Measurements from ENCODE around the gene ST8SIA5.

The ST8SIA5 gene

DNA sequence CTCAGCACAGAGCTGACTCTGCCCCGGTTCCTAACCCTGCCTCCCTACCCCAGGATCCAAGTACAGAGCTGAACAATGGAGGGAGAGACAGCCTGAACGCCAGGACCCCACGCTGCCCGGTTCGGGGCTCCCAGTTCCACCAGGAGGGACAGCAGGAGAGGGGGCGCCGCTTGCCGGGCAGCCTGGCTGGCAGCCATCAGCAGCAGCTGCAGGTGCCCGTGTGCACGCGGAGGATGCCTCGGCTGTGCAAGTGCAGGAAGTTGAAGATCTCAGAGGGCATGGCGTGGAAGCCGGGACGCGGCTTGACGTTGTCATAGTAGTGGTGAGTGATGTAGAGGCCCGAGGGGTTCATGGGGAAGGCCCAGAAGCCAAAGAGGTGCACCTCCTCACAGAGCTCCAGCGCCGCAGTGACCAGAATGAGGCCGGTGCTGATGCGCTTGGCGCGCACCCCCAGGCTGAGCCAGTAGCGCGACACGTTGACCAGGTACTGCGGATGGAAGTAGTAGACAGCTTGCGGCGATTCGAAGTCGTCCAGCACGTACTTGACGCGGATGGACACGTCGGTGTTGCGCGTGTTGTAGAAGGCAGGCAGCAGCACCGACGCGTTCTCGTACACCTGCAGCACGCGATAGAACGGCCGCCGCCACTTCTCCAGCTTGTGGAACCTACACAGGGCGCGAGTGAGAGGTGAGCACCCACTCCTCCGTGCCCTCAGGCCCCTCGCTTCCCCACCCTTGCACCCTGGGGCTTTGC, 76.8 kb downstream of the ST8SIA5 start:
- no peak overlapping the region for H3K4me3 ChIP-seq (ENCODE audit: low read depth, low read length)
- no peak for DNase-seq (ENCODE audit: low read depth)

GRCh38 chr18:46678785-46679399, 78.0 kb downstream of the ST8SIA5 start:
- no peak overlapping the region for H3K4me3 ChIP-seq (ENCODE audit: low read depth, low read length)
- DNase-seq (ENCODE audit: low read depth), result no peak

GRCh38 chr18:46678041-46678440, 78.8 kb downstream of the ST8SIA5 start:
- no peak for DNase-seq (ENCODE audit: low read depth)

DNA sequence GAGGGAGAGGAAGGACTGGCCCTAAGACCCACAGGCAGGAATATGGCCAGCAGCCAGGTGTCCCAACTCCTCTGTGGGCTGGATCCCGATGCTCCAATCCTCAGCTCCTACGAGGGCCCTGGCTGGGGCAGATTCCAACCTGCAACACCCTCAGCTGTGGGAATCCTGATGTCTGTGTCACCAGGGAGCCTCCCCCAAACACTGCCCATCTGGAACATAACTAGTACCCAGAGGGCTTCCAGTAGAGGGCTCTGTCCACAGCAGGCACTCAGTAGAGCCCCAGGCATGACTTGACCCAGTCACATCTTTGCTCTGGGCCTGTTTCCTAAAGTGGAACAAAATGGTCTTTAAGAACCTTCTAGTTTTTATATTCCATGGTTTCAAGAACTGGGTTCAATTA, 79.2 kb downstream of the ST8SIA5 start:
- no peak overlapping the region for H3K4me3 ChIP-seq (ENCODE audit: low read depth, low read length)
- DNase-seq (ENCODE audit: low read depth), result no peak

More at GRCh38 chr18:46678041-46678440, 78.8 kb downstream of the ST8SIA5 start:
- no peak overlapping the region for H3K4me3 ChIP-seq (ENCODE audit: low read depth, low read length)

- no peak overlapping the region for H3K4me3 ChIP-seq (ENCODE audit: low read depth, low read length)
- no peak for DNase-seq (ENCODE audit: low read depth)
Measured at GRCh38 chr18:46676182-46676835, 80.5 kb downstream of the ST8SIA5 start.

GRCh38 chr18:46675112-46675511, 81.7 kb downstream of the ST8SIA5 start:
- DNase-seq (ENCODE audit: low read depth), result no peak
- H3K4me3 ChIP-seq (ENCODE audit: low read depth, low read length), result no peak overlapping the region

DNA sequence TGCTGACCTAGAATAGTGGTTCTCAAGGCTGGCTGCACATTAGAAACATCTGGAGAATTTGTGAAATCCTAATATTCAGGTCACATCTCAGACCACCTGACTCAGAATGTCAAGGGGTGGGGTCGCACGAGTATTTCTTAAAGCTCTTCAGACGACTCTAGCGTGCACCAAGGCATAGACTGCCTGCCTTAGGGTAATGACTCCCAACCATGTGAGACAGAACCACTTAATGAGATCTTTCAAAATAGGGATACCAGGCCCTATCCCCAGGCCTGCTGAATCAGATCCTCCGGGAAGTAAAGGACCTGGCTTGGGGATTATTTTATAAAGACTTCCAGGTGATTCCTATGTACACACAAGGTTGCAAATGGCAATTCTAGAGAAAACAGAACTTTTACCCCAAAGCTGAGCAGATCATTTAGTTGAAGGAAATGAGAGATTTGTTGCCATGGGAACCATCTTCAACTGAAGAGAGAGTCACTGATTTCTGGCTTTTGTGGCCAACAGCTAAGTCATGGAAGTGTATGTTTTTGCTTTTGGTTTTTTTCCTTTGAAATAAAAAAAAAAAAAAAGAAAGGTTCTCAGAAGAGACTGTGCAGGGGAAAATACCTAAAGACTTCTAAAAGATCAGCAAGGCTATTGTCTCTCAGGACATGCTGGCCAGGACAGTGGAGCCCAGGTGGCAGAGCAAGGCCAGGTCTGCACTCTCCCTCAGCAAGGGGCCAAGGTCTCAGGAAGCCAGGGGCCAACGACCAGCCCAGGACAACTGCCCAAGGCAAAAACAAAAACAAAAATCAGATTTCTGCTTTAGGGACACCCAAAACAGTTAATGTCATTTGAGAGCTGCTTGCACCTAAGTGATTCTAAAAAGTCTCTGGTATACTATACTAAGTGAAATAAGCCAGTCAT, 84.5 kb downstream of the ST8SIA5 start:
- DNase-seq (ENCODE audit: low read depth), result no peak
- H3K4me3 ChIP-seq (ENCODE audit: low read depth, low read length), result no peak overlapping the region

DNA sequence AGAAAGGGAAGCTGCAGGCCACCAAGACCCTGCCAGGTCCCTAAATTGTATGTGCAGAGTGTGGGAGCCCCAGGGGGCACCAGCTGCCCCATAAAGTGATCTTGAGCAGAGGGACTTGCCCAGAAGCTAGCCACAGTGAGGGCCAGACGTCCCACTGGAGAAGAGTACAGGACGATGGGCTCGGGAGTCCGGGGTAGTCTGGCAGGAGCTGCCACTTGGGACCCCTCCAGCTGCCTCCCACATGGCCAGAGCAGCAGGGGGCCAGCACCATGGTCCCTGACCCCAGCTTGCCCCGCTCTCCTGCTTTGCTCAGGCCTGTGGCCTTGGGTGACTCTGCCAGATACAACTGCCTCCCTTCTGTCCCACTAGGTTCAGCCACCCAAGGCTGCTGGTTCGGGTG, 88.2 kb downstream of the ST8SIA5 start:
- DNase-seq (ENCODE audit: low read depth), result no peak
- H3K4me3 ChIP-seq (ENCODE audit: low read depth, low read length), result no peak overlapping the region

DNA sequence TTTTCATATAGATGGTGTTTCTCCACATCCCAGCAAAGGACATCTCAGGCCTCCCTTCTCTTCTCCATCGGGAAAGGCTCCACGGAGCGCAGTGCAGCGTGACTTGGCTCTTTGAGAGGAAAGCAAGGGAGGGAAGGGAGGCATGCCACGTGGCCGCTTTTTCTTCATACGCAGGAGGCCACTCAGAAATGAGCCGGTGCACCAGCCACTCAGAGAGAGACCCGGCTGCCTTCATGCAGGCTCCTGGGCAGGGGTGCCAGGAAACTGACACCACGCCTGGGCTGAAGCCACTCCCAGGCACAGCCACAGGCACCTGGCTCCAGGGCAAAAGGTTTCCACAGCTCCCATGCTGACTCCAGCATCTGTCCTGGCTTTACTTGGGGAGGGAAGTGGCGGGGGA, 88.7 kb downstream of the ST8SIA5 start:
- H3K4me3 ChIP-seq (ENCODE audit: low read depth, low read length), result no peak overlapping the region
- DNase-seq (ENCODE audit: low read depth), result no peak

DNA sequence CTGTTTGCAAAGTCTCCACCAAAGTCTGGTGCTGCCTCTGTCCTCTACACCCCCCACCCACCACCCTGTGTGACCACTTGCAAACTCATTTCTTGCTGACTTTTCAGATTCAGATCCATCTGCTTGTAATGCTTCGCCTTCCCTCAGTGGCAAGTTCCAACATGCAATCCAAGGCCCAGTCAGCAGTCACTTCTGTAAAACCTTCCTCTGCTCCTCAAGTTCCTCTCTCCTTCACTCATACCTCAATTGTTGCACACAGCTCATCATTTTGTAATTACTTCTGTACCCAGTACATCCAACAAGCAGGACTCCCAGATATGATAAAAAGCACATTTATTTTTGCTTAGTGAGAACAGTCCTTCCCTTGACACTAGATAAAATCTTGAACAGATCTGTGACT, 93.3 kb downstream of the ST8SIA5 start:
- H3K4me3 ChIP-seq (ENCODE audit: low read depth, low read length), result no peak overlapping the region
- no peak for DNase-seq (ENCODE audit: low read depth)

- peak; percentile 1 for DNase-seq (ENCODE audit: low read depth)
- H3K4me3 ChIP-seq (ENCODE audit: low read depth, low read length), result no peak overlapping the region
Measured at GRCh38 chr18:46660957-46661749, 95.7 kb downstream of the ST8SIA5 start.

- no peak for DNase-seq (ENCODE audit: low read depth)
- H3K4me3 ChIP-seq (ENCODE audit: low read depth, low read length), result no peak overlapping the region
Measured at GRCh38 chr18:46659484-46659883, 97.4 kb downstream of the ST8SIA5 start.

DNA sequence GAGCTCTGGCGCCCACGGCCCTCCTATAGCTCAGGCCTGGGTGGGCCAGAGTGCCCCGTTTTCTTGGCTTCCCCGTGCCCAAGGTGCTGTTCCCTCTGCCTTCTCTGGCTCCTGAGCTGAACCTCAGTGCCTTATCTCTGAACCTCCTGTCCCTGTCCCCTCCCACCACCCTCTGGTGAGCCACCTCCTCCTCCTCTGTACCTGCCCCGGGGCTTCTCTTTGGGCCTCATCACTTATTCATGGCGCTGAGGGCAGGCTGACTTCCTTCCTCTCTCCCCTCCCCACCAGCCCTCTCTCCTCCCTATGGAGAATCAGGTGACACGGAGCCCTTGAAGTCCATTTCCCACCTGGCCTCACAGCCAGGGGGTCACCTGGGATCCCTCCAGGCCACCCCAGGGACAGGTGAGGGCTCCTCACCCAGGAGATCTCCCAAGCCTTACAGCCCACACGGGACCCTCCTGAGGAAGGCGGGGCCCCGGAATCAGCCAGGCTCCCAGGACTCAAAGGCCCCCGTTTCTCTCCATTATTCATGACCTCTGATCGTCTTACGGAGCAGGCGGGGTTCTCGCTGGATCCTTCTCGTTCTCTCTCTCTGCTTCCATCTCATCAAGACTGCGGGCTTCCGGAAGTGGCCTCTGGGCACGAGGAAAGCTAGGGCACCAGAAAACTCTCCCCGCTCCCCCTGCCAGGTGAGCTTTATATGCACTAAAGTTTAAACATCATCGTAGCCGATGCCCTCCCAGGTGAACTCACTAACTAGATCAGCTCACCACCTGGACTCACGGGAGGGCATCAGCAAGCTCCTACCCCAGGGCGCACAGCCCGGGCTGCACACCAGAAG, 99.5 kb downstream of the ST8SIA5 start, which contains the start of gene LOXHD1:
Gene LOXHD1 (minus strand): TSS at position 106 of the 841 bp plus-strand sequence. CDS start 187 bp downstream, outside the sequence.
- H3K4me3 ChIP-seq (ENCODE audit: low read depth, low read length), result no peak within 1 kb of the TSS
- no peak for DNase-seq (ENCODE audit: low read depth)

DNA sequence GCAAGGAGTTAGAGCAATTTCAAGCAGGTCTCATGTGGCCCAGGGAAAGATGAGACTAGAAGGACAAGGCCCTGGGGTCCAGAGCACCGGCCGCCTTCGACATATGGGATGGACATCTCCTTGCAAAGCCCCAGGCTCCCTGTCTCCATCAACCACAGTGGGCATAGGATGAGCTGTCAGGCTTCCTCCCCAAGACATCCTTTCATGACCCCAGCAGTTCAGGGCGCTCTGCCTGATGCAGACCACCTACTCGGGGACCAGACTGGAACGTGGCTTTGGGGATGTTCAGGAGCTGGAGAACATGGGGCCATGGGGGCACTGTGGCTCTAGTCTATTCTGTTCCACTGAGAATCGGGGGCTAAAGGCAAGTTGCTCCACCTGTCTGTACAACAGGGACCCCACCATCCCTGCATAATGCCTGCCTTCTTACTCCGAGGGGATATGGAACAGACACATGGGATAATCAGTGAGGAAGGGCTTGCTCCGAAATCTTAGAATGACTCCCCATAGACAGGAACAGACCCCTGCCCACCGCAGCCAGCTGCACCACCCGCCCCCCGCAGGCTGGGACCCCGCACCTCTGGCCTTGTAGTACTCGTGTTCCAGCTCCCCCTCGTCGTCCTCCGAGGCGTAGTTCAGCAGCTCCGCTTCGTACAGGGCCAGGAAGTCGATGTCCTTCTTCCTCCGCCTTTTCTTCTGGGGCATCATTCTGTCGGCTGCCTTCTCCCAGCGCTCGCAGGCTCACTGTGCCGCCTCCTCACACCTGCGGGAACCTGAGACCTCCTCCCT, 100.3 kb downstream of the ST8SIA5 start:
- H3K4me3 ChIP-seq (ENCODE audit: low read depth, low read length), result no peak overlapping the region
- DNase-seq (ENCODE audit: low read depth), result no peak

DNA sequence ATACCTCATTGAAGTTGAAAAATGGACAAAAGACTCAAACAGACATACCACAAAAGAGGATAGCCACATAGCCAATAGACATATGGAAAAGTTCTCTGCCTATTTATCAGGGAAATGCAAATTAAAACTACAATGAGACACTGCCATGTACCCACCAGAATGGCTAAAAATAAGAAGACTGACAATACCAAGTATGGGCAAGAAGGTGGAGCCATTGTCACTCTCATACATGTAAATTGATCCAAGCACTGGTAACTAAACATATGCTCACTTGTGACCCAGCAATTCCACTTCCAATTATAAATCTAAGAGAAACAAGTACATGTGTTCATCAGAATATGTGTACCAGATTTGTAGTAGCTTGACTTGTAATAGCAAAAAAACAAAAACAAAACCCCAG, 104.5 kb downstream of the ST8SIA5 start:
- H3K4me3 ChIP-seq (ENCODE audit: low read depth, low read length), result no peak overlapping the region
- no peak for DNase-seq (ENCODE audit: low read depth)

DNA sequence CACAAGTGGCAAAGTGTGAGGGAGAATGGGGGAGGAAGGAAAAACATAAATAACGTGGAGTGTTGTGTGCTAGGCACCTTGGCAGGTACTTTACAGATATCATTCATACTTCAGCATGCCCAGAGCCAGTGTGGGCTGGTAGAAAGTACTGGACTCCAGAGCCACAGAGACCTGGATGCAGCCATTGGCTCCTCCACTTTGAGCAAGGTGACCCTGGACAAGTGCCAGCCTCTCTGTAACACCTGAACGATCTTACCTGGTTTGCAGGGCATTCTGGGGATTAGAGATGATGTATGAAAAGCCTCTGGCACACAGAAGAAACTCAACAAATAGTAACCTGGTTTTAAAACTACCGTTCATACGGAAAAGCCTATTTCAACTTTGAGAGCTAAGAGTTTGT, 106.2 kb downstream of the ST8SIA5 start:
- DNase-seq (ENCODE audit: low read depth), result no peak
- no peak overlapping the region for H3K4me3 ChIP-seq (ENCODE audit: low read depth, low read length)

Data from skeletal muscle cell (primary cell).